SH-SY5Y (cell line): Measurements from ENCODE around the gene GOT2.

Experiments used
- GATA2 ChIP-seq: IDR thresholded peaks from 2 replicates; pipeline ENCODE4 v1.6.1; 2011; ENCODE audit warnings: mild to moderate bottlenecking, low read depth, low read length
- GATA3 ChIP-seq: IDR thresholded peaks from 2 replicates; pipeline ENCODE4 v1.6.1; 2011; ENCODE audit warnings: low read depth, mild to moderate bottlenecking, low read length, moderate library complexity

DNA sequence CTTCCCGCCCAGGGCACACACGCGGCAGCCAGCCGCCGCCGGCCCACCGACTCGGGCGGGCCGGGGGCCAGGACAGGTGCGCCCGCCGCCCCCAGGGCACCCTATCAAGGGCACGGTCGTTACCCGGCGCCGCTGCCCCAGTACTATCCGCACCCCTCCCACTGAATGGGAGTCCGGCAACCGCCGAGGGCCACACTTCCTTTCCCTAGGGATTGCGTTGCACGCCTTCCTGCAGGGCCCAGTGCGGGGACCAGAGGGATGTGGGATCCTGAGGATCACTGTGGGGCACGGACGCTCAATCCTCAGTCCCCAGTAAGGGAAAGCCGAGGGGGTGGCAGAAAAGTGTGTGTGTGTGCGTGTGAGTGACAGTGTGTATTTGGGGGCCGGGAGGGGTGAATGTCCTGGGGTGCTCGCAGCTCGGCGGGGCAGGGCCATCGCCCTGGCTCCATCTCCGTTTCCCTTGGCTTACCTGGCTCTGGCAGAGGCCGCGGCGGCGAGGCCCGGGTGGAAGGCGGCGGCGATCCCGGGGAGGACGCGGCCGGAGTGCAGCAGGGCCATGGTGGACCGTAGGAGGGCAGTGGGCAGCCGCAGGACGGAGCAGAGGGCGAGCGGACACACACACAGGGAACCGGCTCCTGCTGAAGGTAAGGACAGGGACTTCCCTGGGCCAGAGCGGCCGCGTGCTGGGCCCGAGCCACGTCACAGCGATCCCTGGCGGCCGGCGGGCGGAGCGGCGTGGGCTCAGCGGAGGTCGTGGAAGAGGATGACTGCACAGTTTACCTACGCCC lies at the start of gene GOT2:
- TF ChIP-seq GATA2 (no peak), GATA3 (no peak)
